GM21723 (cell line): ENCODE data around the gene ATXN2.
"Not testable (repeated sequence)": the region's sequence is repeated elsewhere in the genome, so short reads cannot be mapped to it uniquely, and the experiment has no call there.

Experiments used
- ATAC-seq: cut with Tn5 transposase; IDR thresholded peaks from one replicate; pipeline ENCODE4 v1.9.1; 2021; ENCODE audit warnings: mild to moderate bottlenecking, moderate library complexity; ENCODE audit not compliant: unreplicated experiment

The ATXN2 gene

DNA sequence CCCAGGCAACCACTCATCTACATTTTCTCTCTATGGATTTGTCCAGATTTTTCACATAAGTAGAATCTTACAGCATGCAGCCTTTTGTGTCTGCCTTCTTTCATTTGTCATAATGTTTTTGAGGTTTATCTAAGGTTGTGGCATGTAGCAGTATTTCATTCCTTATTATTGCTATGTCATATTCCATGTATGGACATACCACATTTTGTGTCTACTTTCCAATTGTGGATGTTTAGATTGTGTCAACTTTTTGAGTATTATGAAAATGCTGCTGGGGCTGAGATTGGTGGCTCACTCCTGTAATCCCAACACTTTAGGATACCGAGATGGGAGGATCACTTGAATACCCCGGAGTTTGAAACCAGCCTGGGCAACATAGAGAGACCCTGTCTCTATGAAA is 3.2 kb upstream of the ATXN2 start:
- ATAC-seq = no peak

DNA sequence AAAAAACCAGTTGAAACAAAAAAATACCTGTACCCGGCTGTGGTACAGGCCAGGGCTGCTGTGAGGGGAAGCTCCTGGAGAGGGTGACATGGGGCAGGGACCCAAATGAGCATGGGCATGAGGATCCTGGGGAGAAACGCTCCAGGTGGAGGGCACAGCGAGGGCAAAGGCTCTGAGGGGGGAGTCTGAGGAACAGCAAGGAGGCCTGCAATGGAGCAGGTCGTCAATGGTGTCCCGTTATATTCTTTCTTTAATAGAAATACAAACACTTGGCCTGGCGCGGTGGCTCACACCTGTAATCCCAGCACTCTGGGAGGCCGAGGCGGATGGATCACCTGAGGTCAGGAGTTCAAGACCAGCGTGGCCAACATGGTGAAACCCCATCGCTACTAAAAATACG is 1.9 kb upstream of the ATXN2 start:
- ATAC-seq = not testable (repeated sequence)

DNA sequence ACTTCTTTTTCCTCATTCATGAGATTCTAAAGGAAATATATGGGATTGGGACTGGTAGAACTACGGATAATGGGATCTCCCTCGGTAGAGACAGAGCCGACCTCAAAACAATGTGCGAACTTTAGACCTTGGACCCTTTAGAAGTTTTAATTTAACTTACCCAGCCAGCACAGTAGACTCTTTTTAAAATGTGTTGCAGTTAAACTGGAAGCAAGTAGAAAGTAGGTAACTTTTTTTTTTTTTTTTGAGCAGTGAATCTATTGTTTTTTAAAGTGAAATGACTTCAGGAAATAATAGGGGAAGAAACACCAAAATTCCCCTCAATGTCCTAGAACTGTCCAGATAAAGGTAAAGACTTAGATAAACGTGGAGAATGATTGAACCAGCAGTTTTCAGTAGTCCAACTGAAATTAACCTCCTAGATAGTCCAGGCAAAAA is 1.1 kb upstream of the ATXN2 start:
- ATAC-seq = no peak

DNA sequence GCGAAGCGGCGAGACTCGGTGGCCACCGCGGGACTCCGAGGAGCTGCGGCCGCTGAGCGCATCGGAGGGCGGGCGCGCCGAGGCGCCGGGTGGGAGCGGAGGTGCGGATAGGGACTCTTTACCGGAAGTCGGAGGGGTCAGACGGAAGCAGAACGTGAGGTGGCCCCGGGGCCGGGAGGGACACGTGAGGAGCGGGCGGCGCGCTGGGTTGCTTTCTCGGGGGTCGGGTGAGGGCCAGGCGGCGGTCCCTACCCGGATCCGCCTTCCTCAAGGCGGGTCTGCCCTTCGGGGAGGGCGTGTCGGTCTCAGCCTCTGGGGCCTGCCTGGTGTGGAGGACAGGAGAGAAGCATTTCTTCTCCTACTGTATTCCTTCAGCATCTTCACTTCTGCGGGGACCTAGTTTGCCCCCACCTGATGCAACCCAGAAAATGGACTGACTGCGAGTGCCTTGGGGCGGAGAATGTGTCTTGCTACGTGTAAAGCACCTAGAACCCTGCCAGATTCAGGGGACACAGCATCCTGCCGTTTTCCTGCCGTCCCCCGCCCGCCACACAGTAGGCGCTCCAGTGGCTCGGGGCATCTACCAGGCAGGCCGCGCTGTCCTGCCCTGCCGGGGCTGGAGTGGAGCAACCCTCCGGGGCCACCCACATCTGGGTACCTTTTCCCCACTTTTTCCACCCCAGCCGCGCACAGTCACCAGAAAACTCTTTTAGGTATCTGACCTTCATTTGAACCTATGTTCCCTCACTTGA is 514 bp upstream of the ATXN2 start:
- ATAC-seq = peak; percentile 67

DNA sequence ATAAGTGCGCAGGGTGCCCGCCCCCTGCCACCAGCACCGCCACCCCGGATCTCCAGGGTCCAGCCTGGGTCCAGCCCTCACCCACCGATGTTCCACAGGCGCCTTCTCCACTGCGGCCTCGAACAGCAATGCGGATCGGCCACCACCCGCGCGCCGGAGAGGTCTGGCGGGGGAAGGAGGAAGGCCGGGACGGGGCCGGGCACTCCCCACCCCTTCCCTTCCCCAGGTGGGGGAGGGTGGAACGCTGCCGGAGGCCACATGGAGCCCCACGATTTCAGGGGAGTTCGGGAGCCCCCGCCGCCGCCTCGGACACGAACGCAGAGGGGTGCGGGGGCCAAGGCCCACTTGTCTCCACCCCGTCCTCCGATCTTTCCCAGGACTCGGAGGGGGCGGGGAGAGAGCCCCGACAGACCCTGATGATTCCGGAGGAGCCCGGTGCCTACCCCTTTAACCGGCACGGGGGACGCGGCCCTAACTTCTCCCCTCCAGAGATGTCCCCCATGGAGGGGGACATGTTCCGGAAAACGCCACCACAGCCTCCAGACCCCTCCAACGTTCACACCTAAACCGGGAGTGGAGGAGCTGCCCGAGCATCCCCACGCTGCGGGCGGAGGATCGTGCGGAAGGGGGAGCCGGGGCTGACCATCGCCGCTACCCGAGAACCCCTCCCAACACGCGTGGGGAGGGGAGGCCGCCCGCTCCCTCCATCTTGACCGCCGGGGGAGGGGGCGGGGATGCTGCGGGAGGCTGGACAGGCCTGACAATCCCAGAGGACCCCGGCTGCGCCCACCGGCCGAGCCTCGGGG is 1.1 kb downstream of the ATXN2 start:
- peak; percentile 25 for ATAC-seq

DNA sequence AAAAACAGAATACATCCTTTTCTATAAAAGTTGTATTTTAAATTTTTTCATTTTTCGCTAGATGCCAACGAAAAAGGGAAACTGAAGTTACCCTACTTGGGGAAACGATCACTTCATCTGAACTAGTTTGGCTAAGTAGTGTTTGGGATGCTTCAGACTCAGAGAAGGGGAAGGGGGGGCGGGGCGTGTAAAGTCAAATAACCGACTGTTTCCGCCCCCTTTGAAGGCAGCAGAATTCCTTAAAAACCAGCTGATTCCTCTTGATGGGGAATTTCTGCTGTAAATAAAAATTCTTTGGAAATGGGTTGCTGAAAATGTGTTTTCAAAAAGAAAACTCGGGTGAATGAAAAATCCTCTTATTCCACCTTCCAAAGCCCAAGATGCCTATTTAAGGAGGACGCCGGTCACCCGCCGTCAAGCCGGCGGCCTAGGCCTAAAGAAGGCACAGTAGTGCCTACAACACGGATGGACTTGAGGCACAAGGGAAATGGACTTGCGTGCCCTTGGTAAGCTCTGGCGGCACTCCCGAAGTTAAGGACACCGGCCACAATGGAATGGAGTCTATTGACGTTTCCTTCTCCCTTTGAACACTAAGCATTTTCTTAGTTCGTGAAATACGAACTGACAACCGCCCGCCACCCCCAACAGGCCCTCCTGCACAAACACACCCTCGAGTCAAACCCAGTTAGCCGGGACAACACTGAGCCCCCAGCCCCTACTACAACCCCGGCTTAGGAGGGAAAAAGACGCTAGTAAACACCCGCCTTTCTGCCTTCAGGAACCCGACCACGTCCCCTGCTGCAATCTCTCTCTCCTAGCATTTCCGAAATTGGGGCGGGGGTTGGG is 1.9 kb downstream of the ATXN2 start:
- ATAC-seq = no peak

DNA sequence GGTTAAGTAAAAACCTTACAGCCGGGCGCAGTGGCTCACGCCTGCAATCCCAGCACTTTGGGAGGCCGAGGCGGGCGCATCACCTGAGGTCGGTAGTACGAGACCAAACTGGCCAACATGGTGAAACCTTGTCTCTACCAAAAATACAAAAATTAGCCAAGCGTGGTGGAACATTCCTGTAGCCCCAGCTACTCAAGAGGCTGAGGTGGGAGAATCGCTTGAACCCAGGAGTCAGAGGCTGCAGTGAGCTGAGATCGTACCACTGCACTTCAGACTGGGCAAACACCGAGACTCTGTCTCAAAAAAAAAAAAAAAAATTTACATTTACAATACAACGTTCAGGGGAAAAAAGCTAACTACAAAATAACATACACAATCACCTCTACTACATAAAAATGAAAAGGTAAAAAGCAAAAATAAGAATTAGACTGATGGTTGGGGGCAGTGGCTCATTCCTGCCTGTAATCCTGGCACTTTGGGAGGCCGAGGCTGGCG is 3.7 kb downstream of the ATXN2 start:
- not testable (repeated sequence) for ATAC-seq

DNA sequence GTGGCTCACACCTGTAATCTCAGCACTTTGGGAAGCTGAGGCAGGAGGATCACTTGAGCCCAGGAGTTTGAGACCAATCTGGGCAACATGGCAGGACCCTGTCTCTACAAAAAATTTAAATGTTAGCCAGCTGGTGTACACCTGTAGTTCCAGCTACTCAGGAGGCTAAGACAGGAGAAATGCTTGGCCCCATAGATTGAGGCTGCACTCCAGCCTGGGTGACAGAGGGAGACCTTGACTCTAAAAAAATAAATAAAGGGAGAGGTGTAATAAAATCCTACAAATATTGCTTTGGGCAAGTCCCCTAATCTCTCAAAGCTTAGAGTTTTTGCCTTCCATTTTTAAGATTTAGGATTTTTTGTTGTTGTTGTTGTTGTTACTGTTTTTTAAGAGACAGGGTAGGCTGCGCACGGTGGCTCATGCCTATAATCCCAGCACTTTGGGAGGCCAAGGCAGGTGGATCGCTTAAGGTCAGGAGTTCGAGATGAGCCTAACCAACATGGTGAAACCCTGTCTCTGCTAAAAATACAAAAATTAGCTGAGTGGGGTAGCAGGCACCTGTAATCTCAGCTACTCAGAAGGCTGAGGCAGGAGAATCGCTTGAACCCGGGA is 7.6 kb downstream of the ATXN2 start:
- not testable (repeated sequence) for ATAC-seq

DNA sequence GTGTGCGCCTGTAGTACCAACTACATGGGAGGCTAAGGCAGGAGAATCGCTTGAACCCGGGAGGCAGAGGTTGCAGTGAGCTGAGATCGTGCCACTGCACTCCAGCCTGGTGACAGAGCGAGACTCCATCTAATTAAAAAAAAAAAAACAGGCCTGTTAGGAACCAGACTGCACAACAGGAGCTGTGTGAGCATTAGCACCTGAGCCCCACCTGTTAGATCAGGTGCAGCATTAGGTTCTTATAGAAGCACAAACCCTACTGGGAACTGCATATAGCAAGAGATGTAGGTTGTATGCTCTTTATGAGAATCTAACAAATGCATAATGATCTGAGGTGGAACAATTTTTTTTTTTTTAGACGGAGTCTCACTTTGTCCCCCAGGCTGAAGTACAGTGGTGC is 8.6 kb downstream of the ATXN2 start:
- no peak for ATAC-seq

DNA sequence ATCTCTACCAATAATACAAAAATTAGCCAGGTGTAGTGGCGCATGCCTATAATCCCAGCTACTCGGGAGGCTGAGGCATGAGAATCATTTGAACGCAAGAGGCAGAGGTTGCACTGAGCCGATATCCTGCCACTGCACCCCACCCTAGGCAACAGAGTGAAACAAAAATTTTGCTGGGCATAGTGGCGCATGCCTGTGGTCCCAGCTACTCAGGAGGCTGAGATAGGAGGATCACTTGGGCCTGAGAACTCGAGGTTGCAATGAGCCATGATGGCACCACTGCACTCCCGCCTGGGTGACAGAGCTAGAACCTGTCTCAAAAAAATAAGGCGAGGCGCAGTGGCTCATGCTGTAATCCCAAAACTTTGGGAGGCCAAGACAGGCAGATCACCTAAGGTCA is 9.5 kb downstream of the ATXN2 start:
- ATAC-seq = no peak

DNA sequence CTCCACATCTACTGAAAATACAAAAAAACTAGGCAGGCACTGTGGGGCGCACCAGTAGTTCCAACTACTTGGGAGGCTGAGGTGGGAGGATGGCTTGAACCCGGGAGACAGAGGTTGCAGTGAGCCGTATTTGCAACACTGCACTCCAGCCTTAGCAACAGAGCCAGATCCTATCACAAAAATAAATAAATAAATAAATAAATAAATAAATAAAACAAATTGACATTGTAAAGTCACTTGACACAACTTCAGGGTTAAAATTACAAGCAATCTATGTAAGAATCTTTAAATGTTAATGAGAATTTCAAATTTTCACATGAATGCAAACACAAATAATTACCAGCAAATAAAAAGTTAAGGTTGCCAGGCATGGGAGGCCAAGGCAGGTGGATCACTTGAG is 11.1 kb downstream of the ATXN2 start:
- no peak for ATAC-seq

DNA sequence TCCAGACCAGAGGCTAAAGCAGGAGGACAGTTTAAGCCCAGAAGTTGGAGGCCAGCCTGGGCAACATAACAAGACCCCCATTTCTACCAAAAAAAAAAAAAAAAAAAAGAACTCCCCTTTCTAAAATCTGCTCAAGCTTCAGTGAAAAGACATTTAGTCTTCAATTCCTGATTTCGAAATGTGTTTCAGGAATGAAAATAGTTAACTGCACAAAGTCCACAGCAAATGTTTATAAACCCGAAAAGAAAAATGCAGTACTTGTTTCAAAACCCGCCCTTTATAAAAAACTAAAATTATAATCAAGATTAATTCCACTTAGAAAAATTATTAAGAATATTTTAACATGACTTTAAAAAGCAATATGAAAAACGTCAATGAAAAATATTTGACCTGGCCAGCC is 12.1 kb downstream of the ATXN2 start:
- ATAC-seq = no peak

DNA sequence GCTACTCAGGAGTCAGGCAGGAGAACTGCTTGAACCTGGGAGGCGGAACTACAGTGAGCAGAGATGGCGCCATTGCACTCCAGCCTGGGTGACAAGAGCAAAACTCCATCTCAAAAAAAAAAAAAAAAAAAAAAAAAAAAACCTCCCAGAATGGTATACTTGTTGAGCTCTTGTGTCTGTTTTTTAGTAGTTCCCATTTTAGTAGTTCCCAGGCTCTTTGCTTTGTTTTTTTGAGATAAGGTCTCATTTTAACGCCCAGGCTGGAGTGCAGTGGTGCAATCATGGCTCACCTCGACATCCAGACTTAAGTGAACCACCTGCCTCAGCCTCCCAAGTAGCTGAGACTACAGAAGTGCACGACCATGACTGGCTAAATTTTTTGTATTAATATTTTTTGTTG is 13.4 kb downstream of the ATXN2 start:
- no peak for ATAC-seq

DNA sequence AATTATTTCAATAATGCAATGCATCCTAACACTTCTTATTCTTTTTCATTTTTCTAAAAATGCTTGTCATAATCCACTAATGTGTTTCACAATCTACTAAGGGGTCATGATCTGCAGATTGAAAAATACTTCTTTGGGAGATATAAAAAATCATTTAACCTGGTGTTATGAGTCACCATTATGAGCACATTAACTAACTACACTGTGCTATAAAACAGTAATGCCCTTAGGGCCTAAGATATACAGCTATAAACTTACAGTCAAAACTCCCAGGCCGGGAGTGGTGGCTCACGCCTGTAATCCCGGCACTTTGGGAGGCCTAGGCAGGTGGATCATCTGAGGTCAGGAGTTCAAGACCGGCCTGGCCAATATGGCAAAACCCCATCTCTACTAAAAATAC is 14.2 kb downstream of the ATXN2 start:
- no peak for ATAC-seq

DNA sequence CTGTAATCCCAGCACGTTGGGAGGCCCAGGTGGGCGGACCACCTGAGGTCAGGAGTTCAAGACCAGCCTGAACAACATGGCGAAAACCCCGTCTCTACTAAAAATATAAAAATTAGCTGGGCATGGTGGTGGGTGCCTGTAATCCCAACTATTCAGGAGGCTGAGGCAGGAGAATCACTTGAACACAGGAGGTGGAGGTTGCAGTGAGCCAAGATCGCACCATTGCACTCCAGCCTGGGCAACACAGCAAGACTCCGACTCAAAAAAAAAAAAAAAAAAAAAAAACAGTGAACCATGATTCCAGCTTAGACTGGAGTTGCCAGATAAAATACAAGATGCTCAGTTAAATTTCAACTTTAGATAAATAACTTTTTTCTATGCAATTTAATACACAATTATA is 15.6 kb downstream of the ATXN2 start:
- not testable (repeated sequence) for ATAC-seq

DNA sequence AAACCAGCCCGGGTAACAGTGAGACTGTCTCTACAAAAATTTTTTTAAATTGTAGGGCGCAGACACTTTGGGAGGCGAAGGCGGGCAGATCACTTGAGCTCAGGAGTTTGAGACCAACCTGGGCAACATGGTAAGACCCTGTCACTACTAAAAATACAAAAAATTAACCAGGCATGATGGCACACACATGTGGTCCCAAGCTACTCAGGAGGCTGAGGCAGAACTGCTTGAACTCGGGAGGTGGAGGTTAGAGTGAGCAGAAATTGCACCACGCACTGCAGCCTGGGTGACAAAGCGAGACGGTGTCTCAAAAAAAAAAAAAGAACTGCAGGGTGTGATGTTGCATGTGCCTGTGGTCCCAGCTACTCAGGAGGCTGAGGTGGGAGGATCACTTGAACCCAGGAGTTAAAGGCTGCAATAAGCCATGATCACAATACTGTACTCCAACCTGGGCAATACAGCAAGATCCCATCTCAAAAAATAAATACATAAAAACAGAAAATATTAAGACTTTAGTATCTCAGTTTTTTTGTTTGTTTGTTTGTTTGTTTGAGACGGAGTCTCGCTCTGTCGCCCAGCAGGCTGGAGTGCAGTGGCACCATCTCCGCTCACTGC is 16.9 kb downstream of the ATXN2 start:
- no peak for ATAC-seq

DNA sequence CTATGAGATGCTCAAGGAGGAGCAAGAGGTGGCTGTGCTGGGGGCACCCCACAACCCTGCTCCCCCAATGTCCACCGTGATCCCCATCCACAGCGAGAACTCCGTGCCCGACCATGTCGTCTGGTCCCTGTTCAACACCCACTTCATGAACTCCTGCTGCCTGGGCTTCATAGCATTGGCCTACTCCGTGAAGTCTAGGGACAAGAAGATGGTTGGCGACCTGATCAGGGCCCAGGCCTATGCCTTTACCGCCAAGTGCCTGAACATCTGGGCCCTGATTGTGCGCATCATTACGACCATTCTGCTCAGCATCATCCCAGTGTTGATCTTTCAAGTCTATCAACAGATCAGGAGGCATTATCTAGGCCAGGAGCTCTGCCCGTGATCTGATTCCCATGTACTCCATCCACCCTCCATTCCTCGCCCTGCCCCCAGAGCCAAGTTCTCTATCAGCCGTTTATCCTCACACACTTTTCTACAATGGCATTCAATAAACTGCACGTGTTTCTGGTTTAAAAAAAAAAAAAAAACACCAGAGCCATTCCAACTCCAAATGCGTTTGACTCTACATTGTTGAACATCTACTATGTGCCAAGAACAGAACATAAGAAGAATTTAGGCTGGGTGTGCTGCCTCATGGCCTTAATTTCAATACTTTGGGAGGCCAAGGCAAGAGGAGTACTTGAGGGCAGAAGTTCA is 17.5 kb downstream of the ATXN2 start:
- no peak for ATAC-seq

DNA sequence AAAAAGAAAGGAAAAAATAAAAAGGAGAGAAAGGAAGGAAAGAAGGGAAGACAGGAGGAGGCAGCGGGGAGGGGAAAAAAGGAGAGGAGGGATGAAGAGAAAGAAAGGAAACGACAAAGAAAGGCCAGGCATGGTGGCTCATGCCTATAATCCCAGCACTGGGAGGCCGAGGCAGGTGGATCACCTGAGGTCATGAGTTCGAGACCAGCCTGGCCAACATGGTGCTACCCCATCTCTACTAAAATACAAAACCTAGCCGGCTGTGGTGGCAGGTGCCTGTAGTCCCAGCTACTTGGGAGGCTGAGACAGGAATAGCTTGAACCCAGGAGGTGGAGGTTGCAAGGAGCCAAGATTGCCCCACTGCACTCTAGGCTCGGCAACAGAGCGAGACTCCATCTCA is 18.4 kb downstream of the ATXN2 start:
- ATAC-seq = no peak

DNA sequence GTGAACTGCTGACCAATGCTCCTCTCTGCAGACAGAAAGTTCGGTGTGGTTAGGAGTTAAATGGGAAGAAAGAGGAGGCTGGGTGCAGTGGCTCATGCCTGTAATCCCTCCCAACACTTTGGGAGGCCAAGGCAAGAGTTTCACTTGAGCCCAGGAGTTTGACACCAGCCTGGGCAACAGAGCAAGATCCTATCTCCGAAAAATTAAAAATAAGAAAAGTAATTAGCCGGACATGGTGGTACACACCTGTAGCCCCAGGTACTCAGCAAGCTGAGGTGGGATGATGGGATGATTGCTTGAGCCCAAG is 19.0 kb downstream of the ATXN2 start:
- no peak for ATAC-seq

DNA sequence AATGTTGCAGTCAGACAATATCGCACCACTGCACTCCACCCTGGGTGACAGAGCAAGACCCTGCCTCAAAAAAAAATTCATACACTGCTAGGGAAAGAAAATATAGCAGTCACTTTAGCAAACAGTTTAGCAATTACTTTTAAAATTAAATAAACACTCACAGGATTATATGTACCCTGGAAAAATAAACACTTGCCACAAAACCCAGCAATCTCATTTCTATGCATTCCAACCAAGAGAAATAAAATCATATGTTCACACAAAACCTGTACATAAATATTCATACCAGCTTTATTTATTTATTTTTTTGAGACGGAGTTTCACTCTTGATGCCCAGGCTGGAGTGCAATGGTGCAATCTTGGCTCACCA is 20.2 kb downstream of the ATXN2 start:
- ATAC-seq = no peak
